ENCODE results near the gene MOB3B.

Gene MOB3B

DNA sequence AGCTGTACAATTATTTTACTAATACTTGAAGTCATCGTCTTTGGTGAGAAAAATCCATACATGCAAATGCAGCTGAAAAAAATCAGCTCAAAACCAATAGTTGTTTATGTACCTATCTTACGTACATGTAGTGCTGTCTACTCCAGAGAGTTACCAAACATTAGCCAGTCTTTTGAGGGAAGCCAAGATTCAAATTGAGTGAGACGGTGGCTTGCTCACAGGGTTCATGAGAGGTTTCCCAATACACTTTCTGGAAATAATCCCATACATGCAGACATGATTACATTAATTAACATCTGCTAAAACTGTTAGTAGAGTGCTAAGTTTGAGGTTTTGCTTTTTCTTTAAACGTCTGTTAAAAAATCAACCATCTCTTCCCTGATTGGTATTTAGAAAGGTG is 41.4 kb upstream of the MOB3B start:
- Mint-ChIP-seq H3K27ac (no peak overlapping the region), H3K4me1 (peaks cover 29% of the 10 kb centered on the region), H3K27me3 (ENCODE audit: low read depth, poor library complexity) (peaks cover 2% of the 10 kb centered on the region), H3K36me3 (ENCODE audit: low read depth) (peaks cover 10% of the 10 kb centered on the region), H3K9me3 (peaks cover 10% of the 10 kb centered on the region), H3K4me3 (peak overlapping the region; percentile 30)
- no peak for DNase-seq
- no peak for TF ChIP-seq CTCF (IDR thresholded peaks at IDR 0.05)

DNA sequence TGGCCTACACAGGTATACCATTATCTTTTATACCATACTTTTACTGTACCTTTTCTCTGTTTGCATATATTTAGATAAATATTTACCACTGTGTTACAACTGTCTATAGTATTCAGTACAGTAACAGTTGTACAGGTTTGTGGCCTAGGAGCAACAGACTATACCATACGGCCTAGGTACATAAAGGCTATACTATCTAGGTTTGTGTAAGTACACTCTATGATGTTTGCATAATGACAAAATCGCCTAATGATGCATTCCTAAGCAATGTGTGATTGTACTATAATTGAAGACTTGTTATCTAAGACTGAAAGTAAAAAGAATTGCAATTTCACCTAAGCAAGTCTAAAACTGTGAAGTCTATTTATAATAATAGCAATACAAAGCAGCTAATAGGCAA is 39.8 kb upstream of the MOB3B start:
- Mint-ChIP-seq H3K36me3 (ENCODE audit: low read depth) (peaks cover 21% of the 10 kb centered on the region), H3K4me3 (no peak overlapping the region), H3K27ac (no peak overlapping the region), H3K9me3 (no peaks in the 10 kb centered on the region), H3K27me3 (ENCODE audit: low read depth, poor library complexity) (peaks cover 2% of the 10 kb centered on the region), H3K4me1 (peaks cover 22% of the 10 kb centered on the region)
- TF ChIP-seq CTCF (IDR thresholded peaks at IDR 0.05), result no peak
- no peak for DNase-seq

DNA sequence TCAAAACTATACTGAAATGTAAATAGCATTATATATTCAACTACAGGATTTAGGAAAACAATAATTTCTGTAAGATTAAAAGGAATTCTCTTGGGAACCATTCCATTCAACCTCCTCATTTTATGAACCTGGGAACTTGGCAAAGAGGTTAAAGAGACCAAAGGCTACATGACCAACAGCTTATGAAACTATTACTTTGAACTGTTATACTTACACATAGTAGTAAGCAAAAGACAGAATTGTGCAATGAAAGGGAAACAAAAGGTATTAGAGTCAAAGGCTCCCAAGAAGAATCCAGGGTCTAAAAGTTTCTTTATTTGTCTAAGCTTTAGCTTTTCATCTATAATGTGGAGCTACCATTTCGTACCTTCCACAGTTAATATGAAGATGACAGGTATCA is 36.5 kb upstream of the MOB3B start:
- Mint-ChIP-seq H3K4me1 (no peaks in the 10 kb centered on the region), H3K9me3 (no peaks in the 10 kb centered on the region), H3K4me3 (no peak overlapping the region), H3K27ac (no peak overlapping the region), H3K27me3 (ENCODE audit: low read depth, poor library complexity) (no peaks in the 10 kb centered on the region), H3K36me3 (ENCODE audit: low read depth) (peaks cover 34% of the 10 kb centered on the region)
- TF ChIP-seq CTCF (IDR thresholded peaks at IDR 0.05), result no peak
- no peak for DNase-seq

DNA sequence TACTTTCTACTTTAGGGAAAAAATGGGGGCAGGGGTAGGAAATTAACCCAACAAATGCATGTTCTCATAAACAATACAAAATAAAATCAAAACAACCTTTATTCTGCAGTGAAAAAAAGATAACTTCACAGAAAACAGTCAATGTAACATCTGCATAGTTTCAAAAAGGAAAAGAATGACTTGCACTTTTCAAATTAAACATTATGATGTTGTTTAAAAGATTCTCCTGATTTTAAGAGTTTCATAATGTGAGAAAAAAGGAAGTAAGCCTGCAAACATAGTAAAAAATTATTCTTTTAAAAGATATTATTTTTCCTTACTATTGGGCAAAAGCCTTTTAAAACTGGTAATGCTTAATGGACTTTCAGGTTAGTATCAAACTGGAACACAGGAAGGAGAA is 36.1 kb upstream of the MOB3B start:
- TF ChIP-seq CTCF (IDR thresholded peaks at IDR 0.05), result no peak

GRCh38 chr9:27564670-27565069 is 35.1 kb upstream of the MOB3B start:
- Mint-ChIP-seq H3K9me3 (no peaks in the 10 kb centered on the region), H3K27me3 (ENCODE audit: low read depth, poor library complexity) (no peaks in the 10 kb centered on the region), H3K27ac (no peak overlapping the region), H3K4me1 (no peaks in the 10 kb centered on the region), H3K36me3 (ENCODE audit: low read depth) (peaks cover 34% of the 10 kb centered on the region), H3K4me3 (no peak overlapping the region)
- TF ChIP-seq CTCF (IDR thresholded peaks at IDR 0.05), result no peak
- no peak for DNase-seq

More for the DNA sequence above, 36.1 kb upstream of the MOB3B start:
- no peak for DNase-seq
- Mint-ChIP-seq H3K9me3 (no peaks in the 10 kb centered on the region), H3K27me3 (ENCODE audit: low read depth, poor library complexity) (no peaks in the 10 kb centered on the region), H3K27ac (no peak overlapping the region), H3K4me1 (no peaks in the 10 kb centered on the region), H3K36me3 (ENCODE audit: low read depth) (peaks cover 34% of the 10 kb centered on the region), H3K4me3 (no peak overlapping the region)

DNA sequence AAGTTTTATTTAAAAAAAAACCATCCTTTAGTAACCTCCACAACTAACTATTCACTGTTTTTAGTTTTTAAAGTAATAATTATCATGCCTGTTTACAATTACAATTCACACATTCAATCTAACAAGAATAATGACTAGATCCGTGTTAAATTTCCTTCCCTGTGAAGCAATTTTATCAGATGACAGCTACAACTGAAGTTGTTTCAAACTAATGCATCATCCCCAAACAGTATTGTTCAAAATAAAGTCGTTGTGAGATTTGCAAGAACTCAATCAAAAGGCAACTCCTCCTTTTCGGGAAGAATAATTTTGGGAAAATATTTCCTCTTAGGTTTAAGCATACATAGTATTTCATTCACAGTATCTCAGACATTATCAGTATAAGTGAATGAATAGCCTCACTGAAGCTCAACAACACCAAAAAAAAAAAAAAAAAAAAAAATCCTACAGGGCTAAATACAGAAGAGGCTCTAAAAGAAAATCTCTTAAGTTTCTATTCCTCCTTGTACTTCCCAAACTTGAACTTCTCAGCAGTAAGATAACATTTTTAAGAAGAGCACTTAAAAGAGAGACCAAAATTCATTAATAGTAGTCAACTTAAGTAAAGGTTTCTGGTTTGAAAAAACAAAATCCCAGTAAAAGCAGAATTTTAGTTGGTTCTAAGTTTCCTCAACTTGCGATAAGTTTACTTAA is 34.3 kb upstream of the MOB3B start:
- no peak overlapping the region for H3K4me3 Mint-ChIP-seq
- H3K9me3 Mint-ChIP-seq, result no peaks in the 10 kb centered on the region
- H3K27me3 Mint-ChIP-seq (ENCODE audit: low read depth, poor library complexity), result no peaks in the 10 kb centered on the region
- no peaks in the 10 kb centered on the region for H3K4me1 Mint-ChIP-seq
- no peak overlapping the region for H3K27ac Mint-ChIP-seq
- no peak for TF ChIP-seq CTCF (IDR thresholded peaks at IDR 0.05)
- DNase-seq, result no peak
- H3K36me3 Mint-ChIP-seq (ENCODE audit: low read depth), result peaks cover 38% of the 10 kb centered on the region

Data from nephron progenitor cell (in vitro differentiated cells).